Keratinocyte (primary cell): Measurements from ENCODE around the gene DNAJA4.

Source experiments
- EZH2 ChIP-seq: IDR thresholded peaks from one replicate; pipeline ENCODE4 v1.6.1; 2012; ENCODE audit warnings: inconsistent platforms, mild to moderate bottlenecking, low read length, moderate library complexity
- TF ChIP-seq, protein P1 (sequence below), 3 experiments: IDR thresholded peaks in 1 of 3; conservative IDR thresholded peaks in 1 of 3; optimal IDR thresholded peaks in 1 of 3; 2 replicates in 2 of 3; 3 replicates in 1 of 3; pipeline versions ENCODE3 to v1.5.1; 2011; ENCODE audit warnings: low read length in 3 of 3, mild to moderate bottlenecking in 3 of 3, moderate library complexity in 2 of 3, control low read depth in 1 of 3, inconsistent platforms in 1 of 3; ENCODE audit not compliant: insufficient read depth in 2 of 3; ENCODE audit errors: extremely low read depth in 1 of 3

DNA sequence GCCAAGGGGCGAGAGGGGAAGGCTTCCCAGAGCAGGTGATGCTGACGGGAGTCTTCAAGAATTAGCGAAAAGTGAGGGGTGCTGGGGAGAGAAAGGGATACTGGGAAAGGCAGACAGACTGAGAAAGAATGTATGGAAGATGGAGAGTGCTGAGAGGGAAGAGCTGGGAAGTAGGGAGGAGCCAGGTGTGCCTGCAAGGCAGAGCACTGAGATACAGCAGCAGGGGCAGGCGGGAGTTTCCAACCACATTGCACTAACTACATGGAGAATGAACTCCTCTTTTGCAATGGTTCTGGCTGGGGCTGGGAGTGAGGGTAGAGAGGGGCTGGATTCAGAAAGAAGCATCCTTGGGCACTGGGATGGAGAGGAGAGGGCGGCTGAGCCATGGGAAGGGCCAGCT lies 59.8 kb downstream of the DNAJA4 start:
- TF ChIP-seq, protein P1, sequence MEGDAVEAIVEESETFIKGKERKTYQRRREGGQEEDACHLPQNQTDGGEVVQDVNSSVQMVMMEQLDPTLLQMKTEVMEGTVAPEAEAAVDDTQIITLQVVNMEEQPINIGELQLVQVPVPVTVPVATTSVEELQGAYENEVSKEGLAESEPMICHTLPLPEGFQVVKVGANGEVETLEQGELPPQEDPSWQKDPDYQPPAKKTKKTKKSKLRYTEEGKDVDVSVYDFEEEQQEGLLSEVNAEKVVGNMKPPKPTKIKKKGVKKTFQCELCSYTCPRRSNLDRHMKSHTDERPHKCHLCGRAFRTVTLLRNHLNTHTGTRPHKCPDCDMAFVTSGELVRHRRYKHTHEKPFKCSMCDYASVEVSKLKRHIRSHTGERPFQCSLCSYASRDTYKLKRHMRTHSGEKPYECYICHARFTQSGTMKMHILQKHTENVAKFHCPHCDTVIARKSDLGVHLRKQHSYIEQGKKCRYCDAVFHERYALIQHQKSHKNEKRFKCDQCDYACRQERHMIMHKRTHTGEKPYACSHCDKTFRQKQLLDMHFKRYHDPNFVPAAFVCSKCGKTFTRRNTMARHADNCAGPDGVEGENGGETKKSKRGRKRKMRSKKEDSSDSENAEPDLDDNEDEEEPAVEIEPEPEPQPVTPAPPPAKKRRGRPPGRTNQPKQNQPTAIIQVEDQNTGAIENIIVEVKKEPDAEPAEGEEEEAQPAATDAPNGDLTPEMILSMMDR (optimal IDR thresholded peaks at IDR 0.05 in 1 of 3, IDR thresholded peaks at IDR 0.05 in 1 of 3, conservative IDR thresholded peaks at IDR 0.05 in 1 of 3; ENCODE audit: extremely low read depth in 1 of 3, insufficient read depth in 2 of 3, low read length in 3 of 3) = no peak
- no peak for TF ChIP-seq EZH2
